ENCODE data around the gene FSTL3.
"Not testable (repeated sequence)": the region's sequence is repeated elsewhere in the genome, so short reads cannot be mapped to it uniquely, and the experiment has no call there.

The FSTL3 gene

GRCh38 chr19:686589-687297 lies 10.6 kb downstream of the FSTL3 start:
- no peak for DNase-seq

- DNase-seq = no peak
Measured at GRCh38 chr19:687569-688166, 11.5 kb downstream of the FSTL3 start.

GRCh38 chr19:688214-688613 lies 12.0 kb downstream of the FSTL3 start:
- no peak for DNase-seq

GRCh38 chr19:688992-689391 lies 12.8 kb downstream of the FSTL3 start:
- DNase-seq = no peak

- DNase-seq = no peak
Measured at GRCh38 chr19:690203-690602, 14.0 kb downstream of the FSTL3 start.

GRCh38 chr19:694481-695351 lies 18.5 kb downstream of the FSTL3 start:
- DNase-seq = no peak

- peak; percentile 79 for DNase-seq
Measured at GRCh38 chr19:695352-695949, 19.3 kb downstream of the FSTL3 start, which contains the start of gene PRSS57. Gene PRSS57 (minus strand): TSS chr19:695452. CDS start chr19:695430, 22 bp downstream.

- not testable (repeated sequence) for DNase-seq
Measured at GRCh38 chr19:698529-698928, 22.3 kb downstream of the FSTL3 start.

- DNase-seq = peak; percentile 88
Measured at GRCh38 chr19:699885-700284, 23.7 kb downstream of the FSTL3 start.

- not testable (repeated sequence) for DNase-seq
Measured at GRCh38 chr19:702847-703246, 26.7 kb downstream of the FSTL3 start.

- no peak for DNase-seq
Measured at GRCh38 chr19:703329-703650, 27.1 kb downstream of the FSTL3 start.

GRCh38 chr19:703651-704446 lies 27.7 kb downstream of the FSTL3 start:
- DNase-seq = peak; percentile 98

- DNase-seq = no peak
Measured at GRCh38 chr19:704447-704741, 28.2 kb downstream of the FSTL3 start.

- no peak for DNase-seq
Measured at GRCh38 chr19:708154-709143, 32.3 kb downstream of the FSTL3 start, which contains the start of gene PALM. Gene PALM (plus strand): TSS chr19:708935. CDS start chr19:709147, 212 bp downstream.

- no peak for DNase-seq
Measured at GRCh38 chr19:709196-709964, 33.2 kb downstream of the FSTL3 start.

- no peak for DNase-seq
Measured at GRCh38 chr19:709965-710571, 33.9 kb downstream of the FSTL3 start.

GRCh38 chr19:710767-711166 lies 34.6 kb downstream of the FSTL3 start:
- no peak for DNase-seq

- DNase-seq = no peak
Measured at GRCh38 chr19:711254-711653, 35.1 kb downstream of the FSTL3 start.

- DNase-seq = no peak
Measured at GRCh38 chr19:715347-715746, 39.2 kb downstream of the FSTL3 start.

All from MV-4-11 (cell line).